NK-92 (cell line): ENCODE results near the gene LPCAT4.
"Not testable (repeated sequence)": the region's sequence is repeated elsewhere in the genome, so short reads cannot be mapped to it uniquely, and the experiment has no call there.

Experiments used
- DNase-seq: peaks from one replicate; lab custom pipeline; 2025; ENCODE audit not compliant: unreplicated experiment; lab: John Stamatoyannopoulos, UW

LPCAT4 gene

GRCh38 chr15:34362047-34362773, 4.8 kb downstream of the LPCAT4 start:
- DNase-seq, result no peak

GRCh38 chr15:34361278-34361677, 5.7 kb downstream of the LPCAT4 start:
- no peak for DNase-seq

- no peak for DNase-seq
Measured at GRCh38 chr15:34360298-34360697, 6.7 kb downstream of the LPCAT4 start.

GRCh38 chr15:34359416-34359815, 7.6 kb downstream of the LPCAT4 start:
- DNase-seq, result no peak

- no peak for DNase-seq
Measured at GRCh38 chr15:34358948-34359347, 8.0 kb downstream of the LPCAT4 start.

GRCh38 chr15:34358367-34358766, 8.6 kb downstream of the LPCAT4 start:
- DNase-seq, result no peak

- no peak for DNase-seq
Measured at GRCh38 chr15:34357653-34358052, 9.3 kb downstream of the LPCAT4 start.

- no peak for DNase-seq
Measured at GRCh38 chr15:34355241-34355640, 11.8 kb downstream of the LPCAT4 start.

GRCh38 chr15:34354286-34354685, 12.7 kb downstream of the LPCAT4 start:
- DNase-seq, result no peak

GRCh38 chr15:34353627-34354026, 13.4 kb downstream of the LPCAT4 start:
- DNase-seq, result no peak

GRCh38 chr15:34352996-34353395, 14.0 kb downstream of the LPCAT4 start:
- not testable (repeated sequence) for DNase-seq

- no peak for DNase-seq
Measured at GRCh38 chr15:34349769-34350168, 17.2 kb downstream of the LPCAT4 start.

GRCh38 chr15:34348735-34349300, 18.2 kb downstream of the LPCAT4 start:
- no peak for DNase-seq

- DNase-seq, result no peak
Measured at GRCh38 chr15:34347951-34348638, 18.9 kb downstream of the LPCAT4 start.

- peak; percentile 56 for DNase-seq
Measured at GRCh38 chr15:34342737-34343575, 24.0 kb downstream of the LPCAT4 start, which contains the start of the genes NOP10 and NUTM1. Gene NOP10, minus strand, starts transcription at chr15:34343136. Its CDS starts 63 bp downstream, at chr15:34343073. Gene NUTM1, plus strand, starts transcription at chr15:34343315. Its CDS starts 382 bp downstream, at chr15:34343697.

- DNase-seq, result not testable (repeated sequence)
Measured at GRCh38 chr15:34342213-34342736, 24.7 kb downstream of the LPCAT4 start.

GRCh38 chr15:34341381-34342212, 25.4 kb downstream of the LPCAT4 start:
- no peak for DNase-seq

GRCh38 chr15:34339946-34340345, 27.1 kb downstream of the LPCAT4 start:
- no peak for DNase-seq

- no peak for DNase-seq
Measured at GRCh38 chr15:34338347-34338746, 28.6 kb downstream of the LPCAT4 start.
